H9 (cell line): ENCODE results near the gene MOB3C. TPM values are rescaled to one million over a fixed set of nuclear protein-coding genes. Genes with fewer than 3 reads are reported as not detected.

Source experiments
- DNase-seq: peaks from one replicate; pipeline ENCODE4 v3.0.0-alpha.2; 2017
- H2AFZ ChIP-seq: one replicate; pipeline ENCODE4 v1.6.1; 2013; ENCODE audit warnings: mild to moderate bottlenecking, low read length, control low read depth, moderate library complexity
- H2AK5ac ChIP-seq: 2 replicates; pipeline ENCODE4 v1.6.1; 2013; ENCODE audit warnings: low read length, control low read depth, mixed read lengths; ENCODE audit not compliant: insufficient read length
- H2BK120ac ChIP-seq: one replicate; pipeline ENCODE4 v1.6.1; 2013; ENCODE audit warnings: low read depth, mild to moderate bottlenecking, low read length, control low read depth, inconsistent platforms; ENCODE audit not compliant: poor library complexity, severe bottlenecking
- H2BK12ac ChIP-seq: 2 replicates; pipeline ENCODE4 v1.6.1; 2013; ENCODE audit warnings: low read length, control low read depth, mixed read lengths, low read depth; ENCODE audit not compliant: insufficient read length
- H2BK15ac ChIP-seq: 2 replicates; pipeline ENCODE4 v1.6.1; 2013; ENCODE audit warnings: low read depth, low read length, control low read depth
- H2BK20ac ChIP-seq: one replicate; pipeline ENCODE4 v1.6.1; 2013; ENCODE audit warnings: low read depth, mild to moderate bottlenecking, low read length, control low read depth, inconsistent platforms; ENCODE audit not compliant: poor library complexity, severe bottlenecking
- H2BK5ac ChIP-seq: 2 replicates; pipeline ENCODE4 v1.6.1; 2013; ENCODE audit warnings: low read length, control low read depth, mixed read lengths; ENCODE audit not compliant: insufficient read length
- H3K14ac ChIP-seq: 2 replicates; pipeline ENCODE4 v1.6.1; 2013; ENCODE audit warnings: low read length, control low read depth; ENCODE audit not compliant: insufficient read depth
- H3K18ac ChIP-seq: 2 replicates; pipeline ENCODE4 v1.6.1; 2013; ENCODE audit warnings: low read depth, mild to moderate bottlenecking, mixed read lengths, low read length, control low read depth; ENCODE audit not compliant: insufficient read length
- H3K23ac ChIP-seq: 2 replicates; pipeline ENCODE4 v1.6.1; 2013; ENCODE audit warnings: low read length, control low read depth, mixed read lengths, low read depth; ENCODE audit not compliant: insufficient read length
- H3K23me2 ChIP-seq: 2 replicates; pipeline ENCODE4 v1.6.1; 2013; ENCODE audit warnings: low read depth, mild to moderate bottlenecking, mixed read lengths, low read length, control low read depth; ENCODE audit not compliant: insufficient read length, poor library complexity, severe bottlenecking
- H3K27ac ChIP-seq: 2 replicates; pipeline ENCODE4 v1.5.1; 2013; ENCODE audit warnings: low read length, control low read depth, mixed read lengths, low read depth; ENCODE audit not compliant: insufficient read length
- H3K27me3 ChIP-seq: 2 replicates; pipeline ENCODE4 v1.6.1; 2013; ENCODE audit warnings: low read length, control low read depth, inconsistent platforms; ENCODE audit not compliant: insufficient read depth
- H3K4ac ChIP-seq: 2 replicates; pipeline ENCODE4 v1.6.1; 2013; ENCODE audit warnings: low read depth, mild to moderate bottlenecking, control low read depth, inconsistent platforms, low read length, moderate library complexity
- H3K4me1 ChIP-seq: 2 replicates; pipeline ENCODE4 v1.6.1; 2013; ENCODE audit warnings: low read length, control low read depth, inconsistent platforms; ENCODE audit not compliant: insufficient read depth
- H3K4me2 ChIP-seq: 2 replicates; pipeline ENCODE4 v1.6.1; 2013; ENCODE audit warnings: low read length, control low read depth, mixed read lengths; ENCODE audit not compliant: insufficient read length, insufficient read depth
- H3K56ac ChIP-seq: 2 replicates; pipeline ENCODE4 v1.6.1; 2013; ENCODE audit warnings: low read depth, mild to moderate bottlenecking, mixed read lengths, low read length, control low read depth; ENCODE audit not compliant: insufficient read length
- H3K79me1 ChIP-seq: 2 replicates; pipeline ENCODE4 v1.6.1; 2013; ENCODE audit warnings: low read depth, mild to moderate bottlenecking, moderate library complexity, low read length, control low read depth, inconsistent platforms; ENCODE audit not compliant: insufficient read depth, poor library complexity, severe bottlenecking
- H3K79me2 ChIP-seq: 2 replicates; pipeline ENCODE4 v1.6.1; 2013; ENCODE audit warnings: low read length, control low read depth, inconsistent platforms; ENCODE audit not compliant: insufficient read depth
- H3K9ac ChIP-seq: 2 replicates; pipeline ENCODE4 v1.6.1; 2013; ENCODE audit warnings: low read length, control low read depth, mixed read lengths; ENCODE audit not compliant: insufficient read length; ENCODE audit errors: extremely low read depth
- H3K9me3 ChIP-seq: one replicate; pipeline ENCODE4 v1.6.1; 2013; ENCODE audit warnings: low read depth, low read length, inconsistent platforms; ENCODE audit not compliant: control insufficient read depth
- H3T11ph ChIP-seq: one replicate; pipeline ENCODE4 v1.6.1; 2013; ENCODE audit warnings: mild to moderate bottlenecking, low read length, control low read depth, inconsistent platforms
- H4K20me1 ChIP-seq: one replicate; pipeline ENCODE4 v1.6.1; 2013; ENCODE audit not compliant: control insufficient read depth, insufficient read length, insufficient read depth
- H4K5ac ChIP-seq: 2 replicates; pipeline ENCODE4 v1.6.1; 2013; ENCODE audit warnings: low read depth, mild to moderate bottlenecking, mixed read lengths, low read length, control low read depth; ENCODE audit not compliant: insufficient read length
- H4K8ac ChIP-seq: replicated peaks from 2 replicates; pipeline ENCODE4 v1.6.1; 2013; ENCODE audit warnings: low read length, control low read depth, mixed read lengths, low read depth; ENCODE audit not compliant: insufficient read length
- H4K91ac ChIP-seq: 2 replicates; pipeline ENCODE4 v1.6.1; 2013; ENCODE audit warnings: low read depth, mild to moderate bottlenecking, moderate library complexity, mixed read lengths, low read length, control low read depth; ENCODE audit not compliant: insufficient read length
- H3K27ac Mint-ChIP-seq, 3 experiments: 2 replicates in 2 of 3; 3 replicates in 1 of 3; pipeline ENCODE4 v1.8.0; 2020 to 2021; ENCODE audit warnings: mixed read lengths in 3 of 3, mild to moderate bottlenecking in 1 of 3, moderate library complexity in 1 of 3
- H3K27me3 Mint-ChIP-seq: 2 replicates; pipeline ENCODE4 v1.8.0; 2021; ENCODE audit warnings: low read depth, mild to moderate bottlenecking, moderate library complexity, mixed read lengths
- H3K36me3 Mint-ChIP-seq, 3 experiments: 2 replicates in 2 of 3; 3 replicates in 1 of 3; pipeline ENCODE4 v1.8.0; 2020 to 2021; ENCODE audit warnings: low read depth in 3 of 3, mixed read lengths in 3 of 3; ENCODE audit not compliant: insufficient read depth in 1 of 3
- H3K4me1 Mint-ChIP-seq, 2 experiments: 2 replicates each; pipeline ENCODE4 v1.8.0; 2020; ENCODE audit warnings: mixed read lengths in 2 of 2
- H3K4me3 Mint-ChIP-seq, 2 experiments: 2 replicates in 1 of 2; 3 replicates in 1 of 2; pipeline ENCODE4 v1.8.0; 2020 to 2021; ENCODE audit warnings: mild to moderate bottlenecking in 2 of 2, mixed read lengths in 2 of 2, moderate library complexity in 1 of 2
- H3K9me3 Mint-ChIP-seq, 2 experiments: 2 replicates in 1 of 2; 3 replicates in 1 of 2; pipeline ENCODE4 v1.8.0; 2020; ENCODE audit warnings: mild to moderate bottlenecking in 2 of 2, mixed read lengths in 2 of 2, moderate library complexity in 1 of 2
- CTCF ChIP-seq: fragments of 200-600 bp; sonication (generic); conservative IDR thresholded peaks from 3 replicates; pipeline ENCODE4 v1.8.0; 2021; ENCODE audit warnings: antibody characterized with exemption, mild to moderate bottlenecking
- WGBS: extraction: QIAGEN DNeasy Blood & Tissue Kit; methylation state at CpG from one replicate; pipeline ENCODE4 v1.1.7; 2013; ENCODE audit warnings: missing lambda C conversion rate, low lambda C conversion rate, mixed read lengths; ENCODE audit not compliant: insufficient read length; ENCODE audit errors: extremely low coverage; 5-methylcytosine and 5-hydroxymethylcytosine counted together
- total RNA-seq: library from RNA; stranded (reverse); gene quantifications from 2 replicates; pipeline ENCODE4 v1.2.1, GENCODE V29; 2021

The MOB3C gene
- total RNA-seq, 1 experiment from 2014 or later: 3.2 TPM

- no peak overlapping the region for H2BK20ac ChIP-seq
- H3K56ac ChIP-seq: no peak overlapping the region
- no peaks in the 10 kb centered on the region for H4K20me1 ChIP-seq
- Mint-ChIP-seq H3K36me3 (no peaks in the 10 kb centered on the region), H3K9me3 (no peaks in the 10 kb centered on the region), H3K4me3 (no peak overlapping the region), H3K27ac (no peak overlapping the region), H3K4me1 (peaks cover 29 to 33% of the 10 kb centered on the region in 2 experiments), H3K27me3 (peaks cover 33% of the 10 kb centered on the region)
- peaks cover 8% of the 10 kb centered on the region for H3K23me2 ChIP-seq
- H2AFZ ChIP-seq: no peak overlapping the region
- no peak overlapping the region for H2BK15ac ChIP-seq
- H4K8ac ChIP-seq: no peak overlapping the region
- H2BK120ac ChIP-seq: no peak overlapping the region
- H3K23ac ChIP-seq: no peak overlapping the region
- H3K9ac ChIP-seq: no peak overlapping the region
- TF ChIP-seq CTCF: no peak
- no peak overlapping the region for H2AK5ac ChIP-seq
- H3K79me2 ChIP-seq: no peaks in the 10 kb centered on the region
- H3K9me3 ChIP-seq: no peaks in the 10 kb centered on the region
- H4K5ac ChIP-seq: no peak overlapping the region
- no peak overlapping the region for H4K91ac ChIP-seq
- no peaks in the 10 kb centered on the region for H3K79me1 ChIP-seq
- WGBS: no CpG with 5 or more reads among the region's 4 CpGs
- peaks cover 3% of the 10 kb centered on the region; the same call in 1 of the 2 replicates for H3K27me3 ChIP-seq
- H3T11ph ChIP-seq: no peak overlapping the region
- H3K14ac ChIP-seq: no peak overlapping the region
- H2BK12ac ChIP-seq: no peak overlapping the region
- H2BK5ac ChIP-seq: no peak overlapping the region
- no peak overlapping the region for H3K4me2 ChIP-seq
- H3K4ac ChIP-seq: no peak overlapping the region
- no peak overlapping the region for H3K18ac ChIP-seq
- peaks cover 14% of the 10 kb centered on the region; the same call in 1 of the 2 replicates for H3K4me1 ChIP-seq
- no peak overlapping the region for H3K27ac ChIP-seq
- DNase-seq: no peak
Measured at GRCh38 chr1:46618754-46619415, 2.3 kb upstream of the MOB3C start.
